T-cell (primary cell): ENCODE measurements around the gene BMP6. TPM values are rescaled to one million over a fixed set of nuclear protein-coding genes. Genes with fewer than 3 reads are reported as not detected.

Experiments
- ATAC-seq, 4 experiments: fragments of 200-7000 bp in 3 of 4; fragments of 150-1000 bp in 1 of 4; cut with Tn5 transposase; replicated peaks in 1 of 4; 1 replicate in 3 of 4; 2 replicates in 1 of 4; pipeline ENCODE4 v1.10.0; 2021; ENCODE audit warnings: moderate library complexity in 3 of 4, mild to moderate bottlenecking in 2 of 4, moderate number of reproducible peaks in 1 of 4
- CTCF ChIA-PET, 2 donors: fragments of 300-600 bp; sonication (Branson Sonifier 250); formaldehyde crosslinking; loops; one replicate each; lab custom pipeline; 2022; ENCODE audit warnings: antibody characterized with exemption in 2 of 2; lab: Charles Lee
- POLR2A ChIA-PET, 2 donors: fragments of 300-600 bp; sonication (Branson Sonifier 250); formaldehyde crosslinking; loops; one replicate each; lab custom pipeline; 2022; ENCODE audit warnings: antibody characterized with exemption in 2 of 2; lab: Charles Lee
- DNase-seq, 35 experiments: peaks; one replicate each; pipeline versions ENCODE4 v3.0.0 to v3.0.0-alpha.2; 2013 to 2023
- H3K27ac ChIP-seq: one replicate; pipeline ENCODE4 v1.5.1; 2013; ENCODE audit warnings: low read length
- H3K27me3 ChIP-seq, 2 experiments: replicated peaks in 1 of 2; 1 replicate in 1 of 2; 2 replicates in 1 of 2; pipeline versions ENCODE4 v1.6.1 to v1.7.0; 2013; ENCODE audit warnings: low read length in 1 of 2, mixed read lengths in 1 of 2; ENCODE audit not compliant: control insufficient read depth in 2 of 2, insufficient read depth in 2 of 2; ENCODE audit errors: extremely low read depth in 1 of 2
- H3K36me3 ChIP-seq, 2 donors: 1 replicate in 1 of 2; 2 replicates in 1 of 2; pipeline versions ENCODE4 v1.6.1 to v1.7.0; 2013; ENCODE audit warnings: low read length in 1 of 2; ENCODE audit not compliant: control insufficient read depth in 2 of 2, insufficient read depth in 1 of 2; ENCODE audit errors: extremely low read depth in 1 of 2
- H3K4me1 ChIP-seq, 2 experiments: 1 replicate in 1 of 2; 2 replicates in 1 of 2; pipeline versions ENCODE4 v1.6.1 to v1.7.0; 2013; ENCODE audit warnings: low read length in 2 of 2, mixed read lengths in 1 of 2; ENCODE audit not compliant: insufficient read depth in 2 of 2, control insufficient read depth in 1 of 2; ENCODE audit errors: extremely low read depth in 1 of 2
- H3K4me3 ChIP-seq, 2 donors: 1 replicate in 1 of 2; 2 replicates in 1 of 2; pipeline versions ENCODE4 v1.5.1 to v1.7.0; 2013; ENCODE audit warnings: mild to moderate bottlenecking in 2 of 2, low read length in 1 of 2, moderate library complexity in 1 of 2; ENCODE audit not compliant: control insufficient read depth in 1 of 2; ENCODE audit errors: extremely low read depth in 1 of 2
- H3K9me3 ChIP-seq: 2 replicates; pipeline ENCODE4 v1.7.0; 2013
- H3K27ac Mint-ChIP-seq, 2 donors: one replicate each; pipeline ENCODE4 v1.8.0; 2020 to 2021; ENCODE audit warnings: mild to moderate bottlenecking in 2 of 2, mixed read lengths in 2 of 2
- H3K27me3 Mint-ChIP-seq, 2 donors: one replicate each; pipeline ENCODE4 v1.8.0; 2021 to 2022; ENCODE audit warnings: mixed read lengths in 2 of 2
- H3K36me3 Mint-ChIP-seq: one replicate; pipeline ENCODE4 v1.8.0; 2021; ENCODE audit warnings: mixed read lengths
- H3K4me1 Mint-ChIP-seq, 3 donors: one replicate each; pipeline ENCODE4 v1.8.0; 2020 to 2022; ENCODE audit warnings: mixed read lengths in 3 of 3, mild to moderate bottlenecking in 1 of 3
- H3K4me3 Mint-ChIP-seq, 3 donors: one replicate each; pipeline ENCODE4 v1.8.0; 2020 to 2022; ENCODE audit warnings: mild to moderate bottlenecking in 3 of 3, mixed read lengths in 3 of 3, moderate library complexity in 3 of 3
- H3K9me3 Mint-ChIP-seq, 3 donors: one replicate each; pipeline ENCODE4 v1.8.0; 2020 to 2022; ENCODE audit warnings: mixed read lengths in 3 of 3
- WGBS: methylation state at CpG from one replicate; pipeline ENCODE4 v1.1.5; 2013; ENCODE audit warnings: missing lambda C conversion rate; ENCODE audit not compliant: insufficient coverage; 5-methylcytosine and 5-hydroxymethylcytosine counted together
- total RNA-seq, 35 experiments: library from RNA in 6 of 35; stranded (reverse) in 6 of 35; fragments of 120-200 nt in 1 of 35; gene quantifications; one replicate each; pipeline versions ENCODE4 v1.2.1 to v1.2.4 and lab custom pipeline; 2013 to 2026

BMP6 gene
- total RNA-seq, 5 donors from 2014 or later (not counting 1 experiment from before 2014, with no cell fraction given), result 0.09 to 0.23 (median 0.13) TPM; not detected in 1

DNA sequence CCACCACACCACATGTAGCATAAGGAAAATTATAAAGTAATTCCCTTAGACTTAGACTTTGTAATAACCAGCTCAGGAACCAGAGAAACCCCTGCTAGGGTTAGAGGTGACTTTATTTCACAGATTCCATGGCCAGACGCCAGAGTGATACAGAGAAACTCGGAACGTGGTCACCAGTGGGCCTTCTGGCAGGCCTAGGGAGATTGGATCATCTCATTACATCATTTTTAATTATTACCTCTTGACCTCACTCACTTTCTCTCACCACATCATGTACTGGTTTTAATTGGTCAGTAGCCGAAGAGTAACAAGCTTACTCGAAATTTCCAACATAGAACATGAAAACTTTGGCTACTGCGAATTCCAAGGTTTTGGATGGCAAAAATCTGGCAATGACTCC, 72.9 kb downstream of the BMP6 start:
- no peaks in the 10 kb centered on the region for H3K36me3 ChIP-seq
- H3K27ac Mint-ChIP-seq, result no peak overlapping the region
- WGBS, result no CpG with 5 or more reads among the region's 6 CpGs

DNA sequence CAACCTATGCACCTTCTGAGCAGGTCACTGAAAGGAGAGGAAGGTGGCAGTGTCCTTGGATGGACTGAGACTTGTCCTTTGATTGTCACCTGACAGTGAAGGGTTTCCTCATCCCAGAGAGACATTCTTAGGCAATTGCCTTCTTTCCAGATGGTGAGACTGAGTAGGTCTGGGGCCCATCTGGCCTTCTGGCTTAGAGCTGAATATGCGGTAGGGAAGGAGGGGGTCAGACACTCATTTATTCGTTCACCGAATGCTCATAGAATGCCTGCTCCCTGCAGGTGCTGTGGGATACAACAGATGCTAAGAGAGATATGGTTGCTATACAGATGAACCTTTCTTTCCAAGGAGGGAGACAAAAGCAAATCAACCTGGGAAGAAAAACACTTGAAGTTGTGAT, 76.8 kb downstream of the BMP6 start:
- ChIA-PET POLR2A (no interaction called here), CTCF (no interaction called here)
- 100% methylated on average over 3 of the region's 3 CpGs for WGBS
- Mint-ChIP-seq H3K9me3 (no peaks in the 10 kb centered on the region), H3K27me3 (peaks cover 7 to 9% of the 10 kb centered on the region in 2 donors), H3K4me1 (no peaks in the 10 kb centered on the region), H3K36me3 (no peaks in the 10 kb centered on the region), H3K4me3 (no peak overlapping the region), H3K27ac (no peak overlapping the region)
- Histone ChIP-seq H3K4me1 (no peaks in the 10 kb centered on the region), H3K27me3 (no peaks in the 10 kb centered on the region), H3K27ac (no peak overlapping the region), H3K4me3 (no peak overlapping the region), H3K36me3 (no peaks in the 10 kb centered on the region), H3K9me3 (no peaks in the 10 kb centered on the region)
- ATAC-seq (no peak), DNase-seq (no peak)

More for the DNA sequence above, 72.9 kb downstream of the BMP6 start:
- Mint-ChIP-seq H3K4me3 (no peak overlapping the region), H3K9me3 (no peaks in the 10 kb centered on the region), H3K27me3 (peaks cover 8 to 14% of the 10 kb centered on the region in 2 donors), H3K4me1 (no peaks in the 10 kb centered on the region), H3K36me3 (no peaks in the 10 kb centered on the region)
- no peak for DNase-seq
- POLR2A ChIA-PET, result no interaction called here
- Histone ChIP-seq H3K27ac (no peak overlapping the region), H3K27me3 (peaks cover 0 to 6% of the 10 kb centered on the region in 2 experiments), H3K4me3 (no peak overlapping the region), H3K9me3 (no peaks in the 10 kb centered on the region), H3K4me1 (no peaks in the 10 kb centered on the region)
- ATAC-seq, result no peak
- CTCF ChIA-PET, result no interaction called here

DNA sequence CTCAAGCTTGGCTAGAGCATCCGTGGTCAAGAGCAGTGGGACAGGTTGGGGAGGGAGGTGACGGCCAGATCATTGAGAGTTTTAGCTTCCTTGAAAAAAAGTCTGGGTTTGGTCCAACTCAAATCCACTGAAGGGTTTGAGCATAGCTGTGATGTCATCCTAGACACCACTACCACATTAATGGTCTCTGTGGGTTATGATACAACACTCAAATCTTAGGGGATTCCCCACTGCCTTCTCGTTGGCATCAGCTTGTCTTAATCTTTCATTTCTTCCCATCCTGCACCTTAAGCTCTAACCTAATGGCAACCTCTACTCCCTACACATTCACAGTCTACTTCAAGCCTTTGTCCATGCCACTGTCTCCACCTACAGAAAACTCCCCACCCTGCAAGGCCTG, 77.3 kb downstream of the BMP6 start:
- no peaks in the 10 kb centered on the region for H3K9me3 Mint-ChIP-seq
- Histone ChIP-seq H3K9me3 (no peaks in the 10 kb centered on the region), H3K27me3 (peaks cover 0 to 2% of the 10 kb centered on the region in 2 experiments), H3K27ac (no peak overlapping the region), H3K4me1 (no peaks in the 10 kb centered on the region), H3K36me3 (no peaks in the 10 kb centered on the region), H3K4me3 (no peak overlapping the region)
- DNase-seq, result no peak
- whole genome bisulfite sequencing, result 50% methylated on average over 2 of the region's 3 CpGs
- no peaks in the 10 kb centered on the region for H3K4me1 Mint-ChIP-seq
- no peak overlapping the region for H3K27ac Mint-ChIP-seq
- no peaks in the 10 kb centered on the region for H3K36me3 Mint-ChIP-seq
- peaks cover 7 to 9% of the 10 kb centered on the region in 2 donors for H3K27me3 Mint-ChIP-seq
- CTCF ChIA-PET, result no interaction called here
- POLR2A ChIA-PET, result no interaction called here
- no peak overlapping the region for H3K4me3 Mint-ChIP-seq
- ATAC-seq, result no peak

DNA sequence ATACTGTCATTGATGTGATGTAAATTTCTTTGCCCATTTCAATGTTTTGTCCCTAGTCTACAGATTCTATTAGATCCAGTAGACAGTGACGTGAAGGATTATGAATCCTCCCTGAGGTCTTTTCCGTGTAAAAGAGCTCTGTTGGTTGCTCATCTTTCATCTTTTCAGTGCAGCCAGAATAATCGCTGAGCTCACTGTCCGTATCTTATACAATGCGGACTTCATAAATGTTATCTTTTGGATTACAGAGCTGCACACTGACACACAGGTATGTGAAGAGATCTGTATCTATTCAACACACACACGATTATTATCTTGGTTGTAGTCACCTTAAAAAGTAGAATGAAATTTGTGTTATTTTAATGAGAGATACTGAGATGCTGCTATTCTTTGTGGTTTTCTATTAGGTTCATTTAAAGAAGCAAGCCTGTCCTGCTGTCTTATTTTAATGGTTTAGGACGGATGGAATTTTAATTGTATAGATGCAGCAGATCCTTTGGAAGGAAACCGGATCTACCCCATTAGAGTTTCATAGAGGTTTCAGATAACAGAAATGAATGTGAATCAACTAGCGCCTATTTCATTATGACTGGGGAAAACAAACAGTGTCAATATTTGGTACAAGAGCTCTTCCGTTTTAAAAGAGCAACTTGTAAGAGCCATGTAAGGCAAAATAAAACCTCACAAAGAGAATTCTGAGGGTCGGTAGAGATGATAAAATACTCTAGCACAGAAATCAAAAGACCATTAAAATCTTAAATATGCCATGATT, 79.4 kb downstream of the BMP6 start:
- WGBS, result 76% methylated on average over 4 of the region's 11 CpGs

DNA sequence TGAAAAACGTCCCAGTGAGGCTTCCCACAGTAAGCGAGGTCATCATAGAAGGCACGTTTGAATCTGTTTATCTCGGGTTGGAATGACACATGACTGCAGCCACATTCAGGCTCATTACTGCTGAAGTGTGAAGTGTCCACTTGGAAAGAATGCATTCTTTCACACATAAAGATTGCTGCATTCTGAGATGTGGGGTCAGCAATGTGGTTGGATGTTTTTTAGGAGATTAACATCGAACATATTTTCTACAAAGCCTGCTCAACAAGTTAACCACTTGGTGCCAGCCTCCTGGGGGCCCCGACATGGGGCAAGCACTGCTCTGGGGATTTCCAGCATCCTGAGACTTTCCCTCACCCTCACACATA, 79.9 kb downstream of the BMP6 start:
- Mint-ChIP-seq H3K36me3 (no peaks in the 10 kb centered on the region), H3K9me3 (no peaks in the 10 kb centered on the region), H3K27me3 (peaks cover 14 to 19% of the 10 kb centered on the region in 2 donors), H3K4me3 (no peak overlapping the region), H3K4me1 (no peaks in the 10 kb centered on the region), H3K27ac (no peak overlapping the region)
- ATAC-seq (no peak), DNase-seq (no peak)
- Histone ChIP-seq H3K36me3 (no peaks in the 10 kb centered on the region), H3K4me1 (no peaks in the 10 kb centered on the region), H3K9me3 (no peaks in the 10 kb centered on the region), H3K27ac (no peak overlapping the region), H3K27me3 (peaks cover 0 to 3% of the 10 kb centered on the region in 2 experiments), H3K4me3 (no peak overlapping the region)
- CTCF ChIA-PET, result no interaction called here
- POLR2A ChIA-PET, result no interaction called here
- 33% methylated on average over 1 of the region's 6 CpGs for WGBS

More for the DNA sequence above, 79.4 kb downstream of the BMP6 start:
- Mint-ChIP-seq H3K27ac (no peak overlapping the region), H3K4me3 (no peak overlapping the region), H3K4me1 (no peaks in the 10 kb centered on the region), H3K9me3 (no peaks in the 10 kb centered on the region), H3K36me3 (no peaks in the 10 kb centered on the region), H3K27me3 (peaks cover 9 to 14% of the 10 kb centered on the region in 2 donors)
- no peak overlapping the region for H3K27ac ChIP-seq
- no peaks in the 10 kb centered on the region for H3K4me1 ChIP-seq
- no peaks in the 10 kb centered on the region for H3K36me3 ChIP-seq
- peaks cover 0 to 2% of the 10 kb centered on the region in 2 experiments for H3K27me3 ChIP-seq
- no peak overlapping the region for H3K4me3 ChIP-seq
- ATAC-seq (no peak), DNase-seq (no peak)
- no peaks in the 10 kb centered on the region for H3K9me3 ChIP-seq
- ChIA-PET POLR2A (no interaction called here), CTCF (no interaction called here)

DNA sequence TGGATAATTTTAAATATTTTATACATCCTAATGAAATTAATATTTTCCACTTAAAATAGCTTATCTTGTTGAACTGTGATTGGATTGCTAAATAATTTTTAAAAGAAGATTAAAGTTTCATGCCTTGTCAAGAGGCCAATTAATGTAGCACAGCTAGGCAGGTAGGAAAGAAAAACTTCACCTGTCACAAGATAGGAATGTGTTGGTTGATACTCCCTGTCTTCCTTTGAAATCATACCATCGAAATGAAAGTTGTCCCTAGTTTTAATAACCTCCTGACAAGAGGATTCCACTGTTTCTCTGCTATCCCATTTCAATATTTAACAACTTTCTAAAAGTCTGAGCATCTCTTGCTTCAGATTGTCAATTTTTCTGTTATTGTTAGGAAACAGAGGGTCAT, 80.8 kb downstream of the BMP6 start:
- no peak overlapping the region for H3K27ac Mint-ChIP-seq
- H3K27me3 ChIP-seq, result peaks cover 0 to 7% of the 10 kb centered on the region in 2 experiments
- no peak overlapping the region for H3K4me3 ChIP-seq
- no peak for ATAC-seq
- no peaks in the 10 kb centered on the region for H3K36me3 ChIP-seq
- H3K9me3 Mint-ChIP-seq, result no peaks in the 10 kb centered on the region
- DNase-seq, result no peak
- POLR2A ChIA-PET, result no interaction called here
- CTCF ChIA-PET, result no interaction called here
- WGBS, result no CpG with 5 or more reads among the region's 1 CpG
- no peak overlapping the region for H3K27ac ChIP-seq
- no peaks in the 10 kb centered on the region for H3K9me3 ChIP-seq
- no peaks in the 10 kb centered on the region for H3K4me1 ChIP-seq
- peaks cover 16 to 23% of the 10 kb centered on the region in 2 donors for H3K27me3 Mint-ChIP-seq
- H3K4me3 Mint-ChIP-seq, result no peak overlapping the region
- no peaks in the 10 kb centered on the region for H3K4me1 Mint-ChIP-seq
- no peaks in the 10 kb centered on the region for H3K36me3 Mint-ChIP-seq
